Duodenal mucosa (tissue), 2 donors: ENCODE results near the gene WNK4.

ENCODE experiments used
- H3K27ac ChIP-seq: one replicate; pipeline ENCODE4 v1.7.0; 2013; ENCODE audit warnings: low read depth, low read length
- H3K27me3 ChIP-seq, 2 donors: one replicate each; pipeline ENCODE4 v1.7.0; 2013; ENCODE audit warnings: low read length in 2 of 2, control low read depth in 1 of 2; ENCODE audit not compliant: insufficient read depth in 2 of 2, control insufficient read depth in 1 of 2
- H3K36me3 ChIP-seq, 2 donors: one replicate each; pipeline ENCODE4 v1.7.0; 2013; ENCODE audit warnings: low read length in 2 of 2, control low read depth in 1 of 2; ENCODE audit not compliant: insufficient read depth in 2 of 2, control insufficient read depth in 1 of 2
- H3K4me1 ChIP-seq, 2 donors: one replicate each; pipeline ENCODE4 v1.7.0; 2013; ENCODE audit warnings: low read length in 2 of 2, control low read depth in 1 of 2; ENCODE audit not compliant: insufficient read depth in 2 of 2, control insufficient read depth in 1 of 2
- H3K4me3 ChIP-seq, 2 donors: one replicate each; pipeline ENCODE4 v1.7.0; 2013; ENCODE audit warnings: low read length in 2 of 2, low read depth in 1 of 2
- H3K9ac ChIP-seq, 2 donors: one replicate each; pipeline ENCODE4 v1.7.0; 2013; ENCODE audit warnings: low read length in 2 of 2, low read depth in 1 of 2
- H3K9me3 ChIP-seq, 2 donors: one replicate each; pipeline ENCODE4 v1.7.0; 2013; ENCODE audit warnings: low read length in 2 of 2, control low read depth in 1 of 2; ENCODE audit not compliant: control insufficient read depth in 1 of 2

WNK4 gene

DNA sequence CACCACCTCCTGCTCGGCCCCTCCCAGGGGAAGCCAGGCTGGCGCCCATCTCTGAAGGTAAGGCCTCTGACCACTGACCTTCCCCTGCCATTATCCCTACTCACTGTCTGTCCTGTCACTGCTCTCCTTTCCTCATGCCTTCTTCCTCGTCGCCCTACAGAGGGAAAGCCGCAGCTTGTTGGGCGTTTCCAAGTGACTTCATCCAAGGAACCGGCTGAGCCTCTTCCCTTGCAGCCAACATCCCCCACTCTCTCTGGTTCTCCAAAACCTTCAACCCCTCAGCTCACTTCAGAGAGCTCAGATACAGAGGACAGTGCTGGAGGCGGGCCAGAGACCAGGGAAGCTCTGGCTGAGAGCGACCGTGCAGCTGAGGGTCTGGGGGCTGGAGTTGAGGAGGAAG lies 15.1 kb downstream of the WNK4 start:
- H3K4me3 ChIP-seq: no peak overlapping the region
- no peaks in the 10 kb centered on the region for H3K9me3 ChIP-seq
- H3K36me3 ChIP-seq: peaks cover 7 to 10% of the 10 kb centered on the region in 2 donors
- H3K27ac ChIP-seq: no peak overlapping the region
- peaks cover 20 to 29% of the 10 kb centered on the region in 2 donors for H3K4me1 ChIP-seq
- no peaks in the 10 kb centered on the region for H3K27me3 ChIP-seq
- peak overlapping the region in 1 of 2 donors; percentile 14 for H3K9ac ChIP-seq

GRCh38 chr17:42796066-42796758 lies 15.8 kb downstream of the WNK4 start:
- no peaks in the 10 kb centered on the region for H3K27me3 ChIP-seq
- H3K4me3 ChIP-seq: peak overlapping the region; percentile 24 to 93
- H3K9me3 ChIP-seq: no peaks in the 10 kb centered on the region
- H3K36me3 ChIP-seq: peaks cover 7 to 10% of the 10 kb centered on the region in 2 donors
- peak overlapping the region in 1 of 2 donors; percentile 98 for H3K9ac ChIP-seq
- H3K4me1 ChIP-seq: peaks cover 20 to 29% of the 10 kb centered on the region in 2 donors
- peak overlapping the region; percentile 71 for H3K27ac ChIP-seq

DNA sequence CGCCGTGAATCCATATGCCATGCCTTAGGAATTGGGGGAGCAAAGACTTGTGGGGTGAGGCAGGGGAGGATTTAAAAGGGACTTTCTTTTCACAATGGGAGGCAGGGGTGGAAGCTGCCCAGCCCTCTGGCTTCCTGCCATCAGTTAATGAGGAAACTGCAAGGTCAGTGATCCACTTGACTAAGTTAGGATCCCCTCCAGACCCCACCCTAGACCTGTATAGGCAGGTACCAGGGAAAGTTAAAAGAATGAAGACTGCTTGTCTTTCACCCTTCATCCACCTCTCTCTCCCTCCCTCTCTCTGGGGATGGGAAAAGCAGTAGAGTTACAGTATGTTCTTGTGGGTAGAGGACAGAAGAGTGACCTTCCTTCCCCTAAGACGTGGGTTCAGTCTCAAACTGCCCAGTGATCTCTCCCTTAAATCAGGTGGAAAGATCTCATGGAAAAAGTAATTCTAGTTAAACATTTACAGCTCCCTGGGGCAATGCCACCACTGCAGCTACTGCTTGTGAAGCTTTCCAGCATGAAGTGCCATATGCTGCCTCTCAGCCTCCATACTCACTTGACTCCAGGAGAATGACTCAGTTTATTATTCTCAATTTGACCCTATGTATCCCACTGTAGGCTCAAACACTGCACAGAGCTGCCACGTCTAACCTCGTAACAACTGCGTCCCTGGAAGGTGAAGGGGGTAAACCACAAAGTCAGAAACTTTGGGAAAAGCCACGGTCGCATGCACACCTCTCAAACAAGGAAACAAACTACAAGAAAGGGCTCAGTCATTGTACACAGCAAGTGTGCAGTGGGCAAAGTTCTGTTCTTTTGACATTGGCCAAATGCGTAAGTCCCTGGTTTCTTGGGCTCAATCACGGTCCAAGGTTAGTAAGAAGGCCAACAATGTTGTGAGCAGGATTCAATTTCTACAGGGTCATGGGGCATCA lies 16.9 kb downstream of the WNK4 start:
- no peaks in the 10 kb centered on the region for H3K27me3 ChIP-seq
- H3K9ac ChIP-seq: peak overlapping the region; percentile 87 to 98
- peaks cover 20 to 29% of the 10 kb centered on the region in 2 donors for H3K4me1 ChIP-seq
- H3K36me3 ChIP-seq: peaks cover 7 to 10% of the 10 kb centered on the region in 2 donors
- H3K4me3 ChIP-seq: peak overlapping the region; percentile 93 to 95
- H3K9me3 ChIP-seq: no peaks in the 10 kb centered on the region
- peak overlapping the region; percentile 72 for H3K27ac ChIP-seq

DNA sequence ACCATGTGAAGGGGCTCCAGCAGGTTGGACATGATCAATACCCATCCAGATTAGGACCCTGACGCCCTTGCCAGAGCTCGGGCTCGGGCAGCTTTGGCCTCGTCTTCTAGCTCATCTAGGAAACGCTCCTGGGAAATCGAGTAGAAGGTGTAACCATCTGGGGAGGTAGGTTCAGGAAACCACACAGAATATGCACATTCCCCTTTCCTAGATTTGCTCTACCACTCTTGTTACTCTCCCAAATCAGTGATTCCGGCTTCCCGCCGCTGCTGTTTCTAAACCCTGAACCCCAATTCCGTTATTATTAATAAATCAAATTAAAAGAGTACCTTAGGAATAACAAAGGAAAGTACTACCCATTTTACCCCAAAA lies 17.6 kb downstream of the WNK4 start:
- Histone ChIP-seq H3K4me1 (peaks cover 23 to 30% of the 10 kb centered on the region in 2 donors), H3K27ac (peak overlapping the region; percentile 72), H3K27me3 (no peaks in the 10 kb centered on the region), H3K36me3 (peaks cover 7 to 10% of the 10 kb centered on the region in 2 donors), H3K4me3 (peak overlapping the region; percentile 93 to 95), H3K9me3 (no peaks in the 10 kb centered on the region), H3K9ac (peak overlapping the region; percentile 87 to 98)

GRCh38 chr17:42798383-42799380 lies 18.3 kb downstream of the WNK4 start, which contains the start of the genes CNTD1 and COA3:
CNTD1 (plus strand) TSS chr17:42798861; CDS start chr17:42799068, 207 bp downstream.
COA3 (minus strand) TSS chr17:42798704; CDS start chr17:42798681, 23 bp downstream.
- Histone ChIP-seq H3K4me1 (peaks cover 26 to 34% of the 10 kb centered on the region in 2 donors), H3K27ac (peak within 1 kb of the TSS; percentile 72), H3K36me3 (peaks cover 7 to 10% of the 10 kb centered on the region in 2 donors), H3K4me3 (peak within 1 kb of the TSS; percentile 93 to 95), H3K9ac (peak within 1 kb of the TSS; percentile 87 to 98), H3K9me3 (no peaks in the 10 kb centered on the region), H3K27me3 (no peaks in the 10 kb centered on the region)

DNA sequence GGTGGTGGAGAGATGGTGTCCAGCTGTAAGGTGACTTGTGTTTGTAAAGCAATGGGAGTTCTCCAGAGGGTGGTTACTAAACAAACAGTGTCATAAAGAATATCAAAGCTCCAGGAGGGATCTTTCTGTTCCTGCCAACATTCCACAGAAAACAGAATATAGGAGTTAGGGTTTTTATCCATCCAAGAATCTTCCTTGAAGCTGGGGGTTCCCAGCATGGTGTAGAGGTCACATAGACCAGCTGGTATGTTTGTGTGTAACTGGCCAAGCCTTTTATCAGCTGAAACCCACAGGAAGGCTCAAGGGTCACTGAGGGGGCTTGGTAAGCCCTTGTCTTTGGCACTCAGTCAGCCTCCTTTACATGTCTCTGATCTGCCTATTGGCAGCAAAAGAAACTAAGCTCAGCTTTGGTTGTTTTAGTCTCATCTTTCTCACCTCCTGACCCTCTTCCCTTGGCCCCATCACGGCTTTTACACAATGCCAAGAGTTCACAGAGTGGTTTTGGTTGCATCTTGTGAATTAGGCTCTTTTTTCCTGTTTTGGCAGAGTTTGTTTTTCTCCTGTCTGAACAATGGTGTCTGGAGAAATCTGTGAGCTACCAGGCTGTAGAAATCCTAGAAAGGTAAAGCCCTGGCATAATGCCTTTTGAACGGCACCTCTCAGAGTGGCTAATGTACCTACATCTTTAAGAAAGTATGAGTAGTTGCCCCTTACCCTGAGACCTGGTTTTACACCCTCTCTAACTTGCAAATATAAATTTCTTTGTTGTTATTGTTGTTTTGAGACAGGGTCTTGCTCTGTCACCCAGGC lies 22.9 kb downstream of the WNK4 start:
- Histone ChIP-seq H3K36me3 (no peaks in the 10 kb centered on the region), H3K27me3 (no peaks in the 10 kb centered on the region), H3K4me3 (no peak overlapping the region), H3K4me1 (peaks cover 14 to 27% of the 10 kb centered on the region in 2 donors), H3K9me3 (no peaks in the 10 kb centered on the region), H3K27ac (no peak overlapping the region), H3K9ac (no peak overlapping the region)

DNA sequence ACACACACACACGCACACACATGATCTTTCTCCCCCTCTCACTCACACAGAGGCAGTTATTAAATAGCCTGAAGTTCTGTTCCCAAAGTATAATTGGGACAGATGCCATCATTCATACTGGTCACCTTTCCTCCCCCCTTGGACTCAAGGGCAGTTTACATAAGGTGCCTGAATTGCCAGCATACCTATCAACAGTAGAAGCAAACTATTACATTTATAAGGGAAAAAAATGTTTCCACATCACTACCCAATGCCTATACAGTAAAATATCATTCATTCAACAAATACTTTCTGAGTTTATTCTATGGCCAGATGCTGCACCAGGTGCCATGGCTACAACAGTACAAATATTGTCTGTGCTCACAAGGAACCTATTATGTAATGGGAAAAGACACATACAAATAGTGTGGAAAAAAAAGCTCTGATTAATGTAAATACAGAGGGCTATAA lies 24.5 kb downstream of the WNK4 start:
- peaks cover 14 to 27% of the 10 kb centered on the region in 2 donors for H3K4me1 ChIP-seq
- no peaks in the 10 kb centered on the region for H3K9me3 ChIP-seq
- H3K36me3 ChIP-seq: peaks cover 0 to 3% of the 10 kb centered on the region in 2 donors
- H3K4me3 ChIP-seq: no peak overlapping the region
- H3K27me3 ChIP-seq: no peaks in the 10 kb centered on the region
- no peak overlapping the region for H3K9ac ChIP-seq
- H3K27ac ChIP-seq: no peak overlapping the region

GRCh38 chr17:42806249-42806648 lies 25.8 kb downstream of the WNK4 start:
- Histone ChIP-seq H3K36me3 (peaks cover 8 to 16% of the 10 kb centered on the region in 2 donors), H3K9me3 (no peaks in the 10 kb centered on the region), H3K4me3 (peak overlapping the region in 1 of 2 donors; percentile 42), H3K27me3 (no peaks in the 10 kb centered on the region), H3K9ac (peak overlapping the region in 1 of 2 donors; percentile 11), H3K4me1 (peaks cover 14 to 27% of the 10 kb centered on the region in 2 donors), H3K27ac (peak overlapping the region; percentile 73)

- no peak overlapping the region for H3K27ac ChIP-seq
- H3K4me1 ChIP-seq: peaks cover 10 to 21% of the 10 kb centered on the region in 2 donors
- no peak overlapping the region for H3K4me3 ChIP-seq
- no peaks in the 10 kb centered on the region for H3K27me3 ChIP-seq
- peaks cover 18 to 32% of the 10 kb centered on the region in 2 donors for H3K36me3 ChIP-seq
- no peaks in the 10 kb centered on the region for H3K9me3 ChIP-seq
- no peak overlapping the region for H3K9ac ChIP-seq
Observed at GRCh38 chr17:42809250-42809649, 28.8 kb downstream of the WNK4 start.
